SK-N-SH (cell line): Measurements from ENCODE around the gene CAV1. TPM values are rescaled to one million over a fixed set of nuclear protein-coding genes. Genes with fewer than 3 reads are reported as not detected.
A peak's percentile ranks its signal among the peaks of the same experiment; 100 is the strongest.

Source experiments
- CTCF ChIA-PET: fragments of 300-600, 350-600 bp; formaldehyde crosslinking; extraction: SDS; loops from one replicate; lab custom pipeline; 2021; lab: Yijun Ruan, JAX
- POLR2A ChIA-PET: fragments of 350-600 bp; sonication (Branson Sonifier 250); formaldehyde crosslinking; extraction: SDS; loops from one replicate; lab custom pipeline; 2020; ENCODE audit warnings: antibody characterized with exemption, inconsistent platforms; lab: Yijun Ruan, JAX
- DNase-seq: peaks from one replicate; pipeline ENCODE4 v3.0.0; 2012
- H2AFZ ChIP-seq: fragments of 200-600 bp; sonication (generic); 2 replicates; pipeline ENCODE4 v1.8.1; 2016; ENCODE audit warnings: antibody characterized with exemption, mild to moderate bottlenecking, low read depth
- H3F3A ChIP-seq: fragments of 200-600 bp; sonication (generic); replicated peaks from 2 replicates; pipeline ENCODE3; 2016; ENCODE audit warnings: antibody characterized with exemption, mild to moderate bottlenecking; ENCODE audit not compliant: insufficient read depth
- H3K27ac ChIP-seq, 2 experiments: fragments of 200-500 bp in 1 of 2; fragments of 200-600 bp in 1 of 2; sonication (Bioruptor generic) in 1 of 2; sonication (generic), shearing (Covaris generic) in 1 of 2; 2 replicates each; pipeline versions ENCODE4 v1.5.1 to v1.6.1; 2014 to 2016; ENCODE audit warnings: low read depth in 2 of 2, inconsistent platforms in 1 of 2, low read length in 1 of 2, mild to moderate bottlenecking in 1 of 2, mixed read lengths in 1 of 2
- H3K27me3 ChIP-seq: fragments of 200-600 bp; sonication (generic), shearing (Covaris generic); 2 replicates; pipeline ENCODE4 v1.6.1; 2016; ENCODE audit warnings: mixed run types; ENCODE audit not compliant: insufficient read depth
- H3K36me3 ChIP-seq, 2 experiments: fragments of 200-500 bp in 1 of 2; fragments of 200-600 bp in 1 of 2; sonication (Bioruptor generic) in 1 of 2; sonication (generic) in 1 of 2; replicated peaks in 1 of 2; 2 replicates each; pipeline versions ENCODE3 to v1.5.1; 2014 to 2016; ENCODE audit warnings: low read length in 1 of 2, mild to moderate bottlenecking in 1 of 2; ENCODE audit not compliant: insufficient read depth in 2 of 2, control insufficient read depth in 1 of 2
- H3K4me1 ChIP-seq, 2 experiments: fragments of 200-500 bp in 1 of 2; fragments of 200-600 bp in 1 of 2; sonication (Bioruptor generic) in 1 of 2; sonication (generic), shearing (Covaris generic) in 1 of 2; 2 replicates each; pipeline versions ENCODE4 v1.5.1 to v1.6.1; 2014 to 2016; ENCODE audit warnings: low read depth in 1 of 2, low read length in 1 of 2, mixed run types in 1 of 2; ENCODE audit not compliant: insufficient read depth in 2 of 2, control insufficient read depth in 1 of 2
- H3K4me2 ChIP-seq: fragments of 200-600 bp; sonication (generic), shearing (Covaris generic); 2 replicates; pipeline ENCODE4 v1.6.1; 2017; ENCODE audit warnings: mixed run types
- H3K4me3 ChIP-seq, 2 experiments: fragments of 200-500 bp in 1 of 2; fragments of 200-600 bp in 1 of 2; sonication (Bioruptor generic) in 1 of 2; sonication (generic), shearing (Covaris generic) in 1 of 2; 2 replicates each; pipeline versions ENCODE4 v1.5.1 to v1.8.1; 2014 to 2016; ENCODE audit warnings: low read depth in 2 of 2, inconsistent platforms in 1 of 2, low read length in 1 of 2, mild to moderate bottlenecking in 1 of 2, mixed read lengths in 1 of 2, moderate library complexity in 1 of 2
- H3K79me2 ChIP-seq: fragments of 200-600 bp; sonication (generic); 2 replicates; pipeline ENCODE4 v1.8.1; 2017; ENCODE audit warnings: mild to moderate bottlenecking; ENCODE audit not compliant: insufficient read depth
- H3K9ac ChIP-seq: fragments of 200-600 bp; sonication (generic); 2 replicates; pipeline ENCODE4 v1.6.1; 2017; ENCODE audit warnings: mixed run types
- H3K9me2 ChIP-seq: fragments of 200-600 bp; sonication (generic); 2 replicates; pipeline ENCODE4 v1.6.1; 2017; ENCODE audit warnings: mixed run types
- H3K9me3 ChIP-seq: fragments of 200-600 bp; sonication (generic); 2 replicates; pipeline ENCODE4 v1.6.1; 2017; ENCODE audit warnings: mixed run types, mild to moderate bottlenecking, moderate library complexity
- H4K20me1 ChIP-seq: fragments of 200-600 bp; sonication (generic); 2 replicates; pipeline ENCODE4 v1.6.1; 2017; ENCODE audit warnings: mild to moderate bottlenecking, mixed run types; ENCODE audit not compliant: insufficient read depth
- EZH2phosphoT487 ChIP-seq: fragments of 200-600 bp; sonication (generic); IDR thresholded peaks from 2 replicates; pipeline ENCODE4 v1.6.1; 2017; ENCODE audit warnings: low read depth, mixed run types, mild to moderate bottlenecking, antibody characterized with exemption, moderate library complexity, borderline replicate concordance
- FOXJ3 ChIP-seq: sonication (generic); formaldehyde crosslinking; IDR thresholded peaks from 2 replicates; pipeline ENCODE4 v1.5.1; 2020; ENCODE audit warnings: mild to moderate bottlenecking, missing genetic modification reagents
- FOXM1 ChIP-seq: IDR thresholded peaks from 2 replicates; pipeline ENCODE4 v1.4.0; 2012; ENCODE audit warnings: low read depth, mild to moderate bottlenecking
- GABPA ChIP-seq: IDR thresholded peaks from 2 replicates; pipeline ENCODE4 v1.4.0; 2012; ENCODE audit warnings: low read depth, mild to moderate bottlenecking
- GATA2 ChIP-seq: sonication (generic); formaldehyde crosslinking; IDR thresholded peaks from 2 replicates; pipeline ENCODE4 v1.5.0; 2020; ENCODE audit warnings: mild to moderate bottlenecking, missing genetic modification reagents
- JUND ChIP-seq: IDR thresholded peaks from 2 replicates; pipeline ENCODE4 v1.4.0; 2012
- NRF1 ChIP-seq: IDR thresholded peaks from 2 replicates; pipeline ENCODE4 v1.6.1; 2012; ENCODE audit warnings: low read depth, mild to moderate bottlenecking, low read length
- PBX3 ChIP-seq: IDR thresholded peaks from 2 replicates; pipeline ENCODE4; 2012
- POLR2AphosphoS5 ChIP-seq: IDR thresholded peaks from 2 replicates; pipeline ENCODE4 v1.6.1; 2012; ENCODE audit warnings: low read depth, low read length
- REST ChIP-seq: IDR thresholded peaks from 2 replicates; pipeline ENCODE4 v1.6.1; 2012; ENCODE audit warnings: mild to moderate bottlenecking, low read depth, low read length, moderate library complexity
- RXRA ChIP-seq: IDR thresholded peaks from 2 replicates; pipeline ENCODE4 v1.4.0; 2012; ENCODE audit warnings: low read depth, mild to moderate bottlenecking, borderline replicate concordance
- TCF12 ChIP-seq: IDR thresholded peaks from 2 replicates; pipeline ENCODE4 v1.4.0; 2012
- ZBTB33 ChIP-seq: IDR thresholded peaks from 2 replicates; pipeline ENCODE4 v1.4.0; 2012; ENCODE audit warnings: low read depth, borderline replicate concordance
- WGBS: methylation state at CpG from one replicate; pipeline ENCODE4 v1.1.6; 2017; ENCODE audit warnings: low lambda C conversion rate; 5-methylcytosine and 5-hydroxymethylcytosine counted together
- polyA plus RNA-seq, 3 experiments: library from polyadenylated mRNA; depleted of rRNA; stranded (reverse); fragments of >200 nt; gene quantifications; 2 replicates each; pipeline ENCODE4 v1.2.3, GENCODE V29; 2012
- TF ChIP-seq, protein P1 (sequence below): fragments of 200-600 bp; sonication (generic); IDR thresholded peaks from 2 replicates; pipeline ENCODE4 v1.6.1; 2017; ENCODE audit warnings: antibody characterized with exemption, mild to moderate bottlenecking, moderate library complexity

Gene CAV1
- polyA plus RNA-seq, 1 of the 3 experiments (the other 2 are of a cell fraction), result 968 TPM

- TF ChIP-seq ZBTB33, result no peak
- no peak for TF ChIP-seq TCF12
- no peak for TF ChIP-seq REST
- TF ChIP-seq FOXM1, result no peak
- TF ChIP-seq RXRA, result no peak
- no peak; the same call in 1 of the 2 replicates for TF ChIP-seq PBX3
Observed at GRCh38 chr7:116526897-116527296, 2.1 kb downstream of the CAV1 start (continued).

GRCh38 chr7:116527521-116527920 is 2.7 kb downstream of the CAV1 start:
- peak overlapping the region; percentile 57 to 84; a peak in 3 of 4 replicates for H3K4me3 ChIP-seq
- H3K4me2 ChIP-seq, result peak overlapping the region; percentile 90
- H4K20me1 ChIP-seq, result peaks cover 34% of the 10 kb centered on the region
- H3K27me3 ChIP-seq, result no peaks in the 10 kb centered on the region
- H3K79me2 ChIP-seq, result peaks cover 77% of the 10 kb centered on the region
- peaks cover 4 to 37% of the 10 kb centered on the region in 2 experiments for H3K4me1 ChIP-seq
- POLR2A ChIA-PET, result no interaction called here
- no peaks in the 10 kb centered on the region for H3K9me2 ChIP-seq
- TF ChIP-seq FOXJ3, result no peak
- peak; percentile 17; the same call in 1 of the 2 replicates for TF ChIP-seq JUND
- TF ChIP-seq GATA2 (CRISPR knock-in tag), result no peak
- TF ChIP-seq REST, result no peak
- no peak for TF ChIP-seq GABPA
- TF ChIP-seq NRF1, result no peak
- TF ChIP-seq POLR2AphosphoS5, result 0 out of 2 replicates have a peak, but pooled peaks have one; percentile 8
- TF ChIP-seq EZH2phosphoT487, result no peak
- TF ChIP-seq, protein P1, sequence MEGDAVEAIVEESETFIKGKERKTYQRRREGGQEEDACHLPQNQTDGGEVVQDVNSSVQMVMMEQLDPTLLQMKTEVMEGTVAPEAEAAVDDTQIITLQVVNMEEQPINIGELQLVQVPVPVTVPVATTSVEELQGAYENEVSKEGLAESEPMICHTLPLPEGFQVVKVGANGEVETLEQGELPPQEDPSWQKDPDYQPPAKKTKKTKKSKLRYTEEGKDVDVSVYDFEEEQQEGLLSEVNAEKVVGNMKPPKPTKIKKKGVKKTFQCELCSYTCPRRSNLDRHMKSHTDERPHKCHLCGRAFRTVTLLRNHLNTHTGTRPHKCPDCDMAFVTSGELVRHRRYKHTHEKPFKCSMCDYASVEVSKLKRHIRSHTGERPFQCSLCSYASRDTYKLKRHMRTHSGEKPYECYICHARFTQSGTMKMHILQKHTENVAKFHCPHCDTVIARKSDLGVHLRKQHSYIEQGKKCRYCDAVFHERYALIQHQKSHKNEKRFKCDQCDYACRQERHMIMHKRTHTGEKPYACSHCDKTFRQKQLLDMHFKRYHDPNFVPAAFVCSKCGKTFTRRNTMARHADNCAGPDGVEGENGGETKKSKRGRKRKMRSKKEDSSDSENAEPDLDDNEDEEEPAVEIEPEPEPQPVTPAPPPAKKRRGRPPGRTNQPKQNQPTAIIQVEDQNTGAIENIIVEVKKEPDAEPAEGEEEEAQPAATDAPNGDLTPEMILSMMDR, result no peak
- TF ChIP-seq, all 33 proteins: peak for 2
- peaks cover 45 to 54% of the 10 kb centered on the region in 2 experiments for H3K36me3 ChIP-seq
- H3K27ac ChIP-seq, result peak overlapping the region; percentile 77 to 99; a peak in 3 of 4 replicates
- H3K9ac ChIP-seq, result peak overlapping the region; percentile 100
- peaks cover 61% of the 10 kb centered on the region for H3F3A ChIP-seq
- 15% methylated on average over 3 of the region's 3 CpGs for WGBS
- CTCF ChIA-PET, result interaction anchor here (1.3 to 3.1 kb wide), 7 partner anchors 64 to 375 kb away, joined by 3 to 18 read pairs (median 7); no protein-coding TSS in a partner anchor
- no peaks in the 10 kb centered on the region for H3K9me3 ChIP-seq
- no peak for DNase-seq
- no peak overlapping the region for H2AFZ ChIP-seq
